HG03196 (cell line): ENCODE results near the gene PI3.
"Not testable (repeated sequence)": the region's sequence is repeated elsewhere in the genome, so short reads cannot be mapped to it uniquely, and the experiment has no call there.

Experiments
- ATAC-seq: cut with Tn5 transposase; IDR thresholded peaks from one replicate; pipeline ENCODE4 v1.9.1; 2021; ENCODE audit not compliant: unreplicated experiment

PI3 gene, protein sequence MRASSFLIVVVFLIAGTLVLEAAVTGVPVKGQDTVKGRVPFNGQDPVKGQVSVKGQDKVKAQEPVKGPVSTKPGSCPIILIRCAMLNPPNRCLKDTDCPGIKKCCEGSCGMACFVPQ

GRCh38 chr20:45174434-45175364 lies at the start of gene PI3:
Gene PI3 (plus strand): TSS chr20:45174902. CDS start chr20:45174923, 21 bp downstream.
- ATAC-seq: no peak

GRCh38 chr20:45128099-45128498 lies 46.6 kb upstream of the PI3 start:
- ATAC-seq: no peak

DNA sequence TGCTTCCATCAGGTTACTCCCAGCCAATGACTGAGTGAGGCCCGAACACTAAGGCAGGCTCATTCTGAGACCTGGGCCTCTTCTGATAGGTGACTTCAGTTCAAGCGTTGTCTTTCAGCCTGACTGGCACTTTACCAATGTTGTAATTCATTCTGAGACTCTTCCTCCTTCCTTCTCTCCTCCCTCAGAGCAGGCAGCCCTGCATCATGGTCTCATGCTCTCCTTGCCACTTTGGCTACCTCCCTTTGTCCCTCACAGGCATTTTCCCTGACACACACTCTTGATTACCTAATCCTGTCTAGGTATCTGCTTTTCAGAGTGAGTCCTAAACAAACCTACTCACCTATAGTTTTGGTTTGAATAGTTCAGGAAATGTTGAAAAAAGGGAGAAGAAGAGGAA lies 37.8 kb upstream of the PI3 start:
- no peak for ATAC-seq

DNA sequence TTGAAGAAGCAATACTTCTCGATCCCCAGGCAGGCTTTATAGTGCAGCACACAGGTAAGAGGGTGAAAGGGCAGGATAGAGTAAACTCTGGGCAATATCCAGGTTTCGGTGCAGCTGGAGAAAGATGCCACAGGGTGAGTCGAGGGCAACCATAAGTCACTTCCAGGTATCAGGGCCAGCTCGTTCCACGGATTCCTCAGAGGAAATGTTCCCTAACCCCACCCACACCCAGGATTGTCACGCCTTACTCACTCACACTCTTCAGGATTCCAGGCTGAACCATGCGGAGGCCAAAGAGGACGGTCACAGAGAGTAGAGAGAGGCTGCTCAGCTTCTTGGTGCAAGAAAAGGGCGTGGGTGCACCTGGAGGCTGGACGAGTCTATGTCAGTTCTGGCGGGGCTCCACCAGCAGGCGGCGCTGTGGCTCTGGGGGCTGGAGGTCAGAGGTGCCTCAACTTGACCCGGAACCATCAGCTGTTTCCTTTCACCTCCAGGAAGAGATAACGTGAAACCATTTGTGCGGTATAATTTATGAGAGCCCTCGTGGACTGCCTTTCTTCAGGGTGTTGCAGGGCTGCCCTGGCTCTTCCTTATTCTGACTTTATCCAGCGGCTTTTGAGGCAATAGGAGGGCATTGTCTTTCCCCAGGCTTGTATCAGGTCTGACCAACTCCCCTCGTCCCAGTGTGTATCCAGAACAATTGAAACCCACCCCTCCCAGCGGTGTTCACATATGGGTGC lies 36.0 kb upstream of the PI3 start:
- no peak for ATAC-seq

DNA sequence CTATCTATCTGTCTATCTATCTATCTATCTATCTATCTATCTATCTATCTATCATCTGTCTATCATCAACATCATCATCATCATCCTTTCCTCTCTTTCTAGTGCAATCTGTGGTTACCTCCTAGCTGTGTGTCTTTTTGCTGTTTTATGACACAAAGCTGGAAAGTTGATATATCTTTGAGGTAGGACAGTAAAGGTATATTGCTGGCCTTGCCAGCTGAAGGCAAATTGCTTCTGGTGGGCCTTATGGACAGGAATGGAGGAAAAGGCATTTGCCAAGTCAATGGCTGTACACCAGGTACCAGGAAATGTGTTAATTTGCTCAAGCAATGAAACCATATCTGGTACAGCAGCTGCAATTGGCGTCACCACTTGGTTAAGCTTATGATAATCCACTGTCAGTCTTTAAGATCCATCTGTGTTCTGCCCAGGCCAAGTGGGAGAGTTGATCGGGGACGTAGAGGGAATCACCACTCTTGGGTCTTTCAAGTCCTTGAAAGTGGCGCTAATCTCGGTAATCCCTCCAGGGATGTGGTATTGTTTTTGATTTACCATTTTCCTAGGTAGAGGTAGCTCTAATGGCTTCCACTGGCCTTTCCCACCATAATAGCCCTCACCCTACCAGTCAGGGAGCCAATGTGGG lies 34.8 kb upstream of the PI3 start:
- ATAC-seq: not testable (repeated sequence)

DNA sequence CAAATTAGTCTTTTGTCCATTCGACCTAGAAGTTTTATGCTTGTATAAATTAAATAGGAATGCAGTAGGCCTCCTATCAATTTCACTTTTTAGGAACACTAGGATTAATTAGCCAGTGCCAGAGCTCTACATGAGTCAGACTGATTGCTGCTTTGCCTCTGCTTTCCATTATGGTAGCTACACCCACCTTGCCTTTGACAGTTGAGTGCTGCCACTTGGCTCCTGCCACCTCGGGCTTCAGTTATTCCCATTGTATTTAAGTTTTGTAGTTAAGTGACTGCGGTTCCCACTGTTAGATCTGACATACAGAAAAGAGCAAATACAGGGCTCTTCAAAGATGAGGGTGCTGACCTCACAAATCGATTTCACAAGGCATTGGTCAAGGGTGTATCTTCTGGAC lies 33.9 kb upstream of the PI3 start:
- no peak for ATAC-seq

GRCh38 chr20:45149062-45149461 lies 25.6 kb upstream of the PI3 start:
- ATAC-seq: no peak

GRCh38 chr20:45152405-45152804 lies 22.3 kb upstream of the PI3 start:
- ATAC-seq: no peak

DNA sequence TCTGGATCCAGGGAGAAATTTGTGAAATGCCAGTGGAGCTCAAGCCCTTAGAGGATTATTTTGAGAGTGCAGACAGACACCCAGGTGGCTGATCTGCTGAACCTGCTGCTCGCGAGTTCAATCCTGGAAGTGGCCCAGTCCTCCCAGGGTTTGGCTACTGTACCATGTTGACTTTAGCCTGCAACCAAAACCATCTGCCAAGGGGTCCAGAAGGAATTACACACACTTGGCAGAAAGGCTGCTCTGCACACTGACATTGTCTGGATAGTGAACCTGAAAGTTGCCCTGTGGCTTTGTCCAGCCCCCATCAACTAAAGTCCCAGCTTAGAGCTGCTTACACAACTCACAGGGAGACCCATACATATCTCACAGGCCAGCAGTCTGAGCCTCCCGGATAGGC lies 21.6 kb upstream of the PI3 start:
- no peak for ATAC-seq

DNA sequence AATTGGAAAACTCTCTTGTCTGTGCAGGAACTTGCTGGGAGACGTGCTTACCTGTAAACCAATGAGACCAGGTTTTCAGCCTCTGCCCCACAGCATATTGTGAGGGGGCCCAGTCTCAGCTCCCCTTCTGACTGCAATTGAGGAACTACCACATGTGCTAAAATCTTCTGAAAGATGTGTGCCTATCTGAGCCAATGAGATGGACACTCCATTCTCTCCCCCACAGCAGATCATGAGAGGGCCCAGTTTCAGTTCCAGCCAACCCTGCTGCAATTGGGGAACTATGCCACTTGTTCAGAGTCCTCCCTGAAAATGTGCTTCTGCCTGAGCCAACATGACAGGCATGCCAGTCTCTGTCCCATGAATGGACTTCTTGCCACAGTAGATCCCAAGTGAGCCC lies 20.9 kb upstream of the PI3 start:
- no peak for ATAC-seq

- no peak for ATAC-seq
Measured at GRCh38 chr20:45154183-45154582, 20.5 kb upstream of the PI3 start.

DNA sequence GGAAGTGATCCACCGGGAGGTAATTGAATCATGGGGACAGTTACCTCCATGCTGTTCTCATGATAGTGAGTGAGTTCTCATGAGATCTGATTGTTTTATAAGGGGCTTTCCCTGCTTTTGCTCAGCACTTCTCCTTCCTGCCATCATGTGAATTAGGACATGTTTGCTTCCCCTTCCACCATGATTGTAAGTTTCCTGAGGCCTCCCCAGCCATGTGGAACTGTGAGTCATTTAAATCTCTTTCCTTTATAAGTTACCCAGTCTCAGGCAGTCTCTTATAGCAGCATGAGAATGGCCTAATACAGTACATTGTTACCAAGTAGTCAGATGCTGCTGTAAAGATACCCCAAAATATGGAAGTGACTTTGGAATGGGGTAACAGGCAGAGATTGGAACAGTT lies 19.9 kb upstream of the PI3 start:
- not testable (repeated sequence) for ATAC-seq

- no peak for ATAC-seq
Measured at GRCh38 chr20:45156713-45157112, 18.0 kb upstream of the PI3 start.

DNA sequence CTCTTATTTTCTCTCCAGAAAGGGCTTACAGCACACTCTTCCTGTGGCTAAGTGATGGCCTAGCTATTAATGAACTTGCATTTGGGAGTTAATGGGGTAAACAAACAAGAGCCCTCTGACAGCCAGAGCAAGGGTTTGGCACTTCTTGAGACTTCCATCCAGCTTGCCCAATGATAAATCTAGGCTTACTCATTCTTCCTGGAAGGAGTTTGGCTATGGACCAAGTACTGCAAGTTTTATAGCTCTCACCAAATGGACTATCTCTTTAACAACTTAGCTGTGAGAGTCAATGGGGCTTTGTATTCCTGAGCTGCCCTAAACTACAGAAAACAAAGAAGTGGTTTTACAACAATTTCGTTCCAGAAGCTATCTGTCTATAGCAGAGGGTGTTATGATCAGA lies 16.7 kb upstream of the PI3 start:
- ATAC-seq: no peak

DNA sequence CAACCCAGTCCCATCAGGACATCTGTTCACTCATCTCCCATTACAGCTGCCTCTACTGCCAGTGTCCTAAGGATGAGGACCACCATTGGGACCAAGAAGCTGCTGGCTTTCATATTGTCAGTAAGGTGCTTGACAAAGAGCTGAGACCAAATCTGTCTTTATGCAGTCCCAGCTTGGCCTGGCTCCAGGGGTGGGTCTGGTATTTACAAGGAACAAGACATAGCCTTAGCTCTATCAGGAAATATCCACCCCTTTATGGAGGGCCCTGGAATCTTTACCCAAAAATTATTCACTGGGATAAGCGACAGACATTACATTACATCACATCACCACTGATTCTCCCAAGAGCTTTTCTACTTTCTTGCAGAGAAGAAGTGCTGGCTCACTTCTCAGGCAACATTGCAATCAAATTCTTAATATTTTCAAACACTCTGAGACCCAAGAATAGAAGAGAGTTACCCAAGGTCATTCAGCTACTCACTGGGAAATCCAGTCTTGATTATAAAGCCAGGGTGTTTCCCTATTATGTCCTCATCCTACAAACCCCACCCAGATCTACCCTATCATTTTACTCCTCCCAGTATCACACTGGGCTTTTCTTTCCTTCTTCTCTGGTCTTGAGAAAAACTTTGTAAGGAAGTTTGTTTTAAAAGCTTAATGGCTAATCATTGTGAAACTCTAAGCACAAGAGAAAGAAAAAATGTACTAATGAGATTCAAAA lies 11.5 kb upstream of the PI3 start:
- no peak for ATAC-seq

DNA sequence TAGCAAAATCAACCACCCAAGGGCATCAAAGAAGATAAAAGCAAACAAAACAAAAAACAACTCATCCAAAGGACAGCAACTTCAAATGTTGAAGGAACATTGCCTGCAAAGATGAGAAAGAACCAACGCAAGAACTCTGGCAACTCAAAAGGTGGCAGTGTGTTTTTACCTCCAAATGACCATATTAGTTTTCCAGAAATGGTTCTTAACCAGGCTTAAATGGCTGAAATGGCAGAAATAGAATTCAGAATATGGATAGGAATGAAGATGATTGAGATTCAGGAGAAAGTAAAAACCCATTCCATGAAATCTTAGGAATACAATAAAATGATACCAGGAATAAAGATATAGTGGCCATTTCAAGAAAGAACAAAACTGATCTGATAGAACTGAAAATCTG lies 9.8 kb upstream of the PI3 start:
- no peak for ATAC-seq

- ATAC-seq: no peak
Measured at GRCh38 chr20:45173522-45173921, 1.2 kb upstream of the PI3 start.

- ATAC-seq: no peak
Measured at GRCh38 chr20:45176526-45177267, 2.0 kb downstream of the PI3 start.

DNA sequence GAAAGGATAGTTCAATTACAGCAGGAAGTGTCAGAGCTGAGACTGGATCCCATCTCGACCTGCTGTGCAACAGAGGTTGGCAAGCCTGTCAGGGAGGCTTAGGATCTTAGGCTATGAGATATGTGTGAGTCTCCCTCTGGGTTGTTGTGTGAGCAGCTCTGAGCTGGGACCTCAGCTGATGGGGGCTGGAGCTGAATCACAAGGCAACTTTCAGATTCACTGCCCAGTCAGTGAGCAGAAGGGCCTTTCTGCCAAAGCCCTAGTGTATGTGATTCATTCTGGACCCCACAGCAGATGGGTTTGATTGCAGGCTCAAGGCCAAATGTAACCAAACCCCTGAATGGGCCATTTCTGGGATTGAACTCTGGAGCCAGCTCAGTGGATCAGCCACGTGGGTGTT lies 4.5 kb downstream of the PI3 start:
- no peak for ATAC-seq

DNA sequence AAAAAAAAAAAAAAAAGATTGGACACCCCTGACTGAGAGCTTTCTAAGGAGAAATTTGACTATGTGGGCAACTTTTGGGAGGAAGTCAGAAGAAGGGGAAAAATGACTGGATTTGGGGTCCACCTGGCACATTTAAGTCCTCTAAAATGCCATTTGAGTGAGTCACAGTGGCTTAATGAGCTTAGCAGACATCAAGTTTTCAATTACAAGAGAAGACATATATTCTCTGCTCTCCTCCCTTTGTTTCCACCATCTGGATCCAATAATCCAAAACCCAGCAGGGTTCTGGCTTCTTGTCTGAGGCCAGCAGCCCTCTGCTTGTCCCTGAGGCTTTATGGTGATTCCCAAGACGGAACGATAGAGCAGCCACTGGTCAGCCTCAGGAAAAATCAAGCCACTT lies 6.9 kb downstream of the PI3 start:
- ATAC-seq: no peak
